Measurements from ENCODE around the gene SCN3B. TPM values are rescaled to one million over a fixed set of nuclear protein-coding genes. Genes with fewer than 3 reads are reported as not detected.

Gene SCN3B
- total and polyA plus RNA-seq, 9 of the 15 experiments (the other 6 are each of a cell fraction or from before 2014, with no cell fraction given): 0.01 to 0.15 (median 0.04) TPM; not detected in 6

DNA sequence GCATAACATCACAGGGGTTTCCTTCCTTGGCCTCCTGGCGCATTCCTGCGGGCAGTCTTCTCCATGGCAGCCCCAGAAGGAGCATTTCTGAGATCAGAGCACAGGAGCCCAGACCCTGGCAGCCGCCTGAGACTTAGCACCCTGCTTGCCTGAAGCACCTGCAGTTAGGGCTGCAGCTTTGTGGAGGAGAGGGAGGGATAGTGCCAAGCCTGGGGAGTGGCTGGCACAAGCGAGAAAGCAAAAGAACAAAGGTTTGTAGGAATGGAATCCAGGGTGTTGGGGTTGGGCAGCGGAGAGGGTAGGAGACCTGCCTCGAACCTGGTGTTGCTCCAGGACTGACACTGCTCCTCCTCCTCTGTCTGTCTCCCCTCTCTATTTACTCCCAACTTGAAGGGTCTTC lies 66.9 kb downstream of the SCN3B start:
- ChIA-PET CTCF (ENCODE audit: low intra/inter-chr PET ratio) (no interaction called here), POLR2A (no interaction called here)
- Histone ChIP-seq H3K27ac (ENCODE audit: extremely low read depth, low read depth, low read length) (no peak overlapping the region), H3K9me3 (replicated peaks; ENCODE audit: control insufficient read depth, insufficient read depth, low read depth, low read length) (no peaks in the 10 kb centered on the region), H3K79me2 (ENCODE audit: control insufficient read depth, insufficient read depth, low read length) (no peaks in the 10 kb centered on the region), H3K36me3 (ENCODE audit: control insufficient read depth, insufficient read depth, low read length) (no peaks in the 10 kb centered on the region), H2AFZ (ENCODE audit: low read depth, low read length) (no peak overlapping the region), H3K4me1 (replicated peaks in 1 of 2; ENCODE audit: control insufficient read depth in 2 of 2, insufficient read depth in 2 of 2, low read length in 2 of 2) (no peaks in the 10 kb centered on the region), H3K4me3 (no peak overlapping the region), H3K27me3 (ENCODE audit: control insufficient read depth in 2 of 2, insufficient read depth in 2 of 2, low read length in 2 of 2) (peaks cover 2 to 51% of the 10 kb centered on the region in 2 experiments; a peak in 4 of 5 replicates), H3K9ac (ENCODE audit: insufficient read depth in 1 of 2, low read depth in 2 of 2, low read length in 2 of 2) (no peak overlapping the region), H3K4me2 (ENCODE audit: insufficient read depth, low read length) (no peak overlapping the region), H3K9me1 (ENCODE audit: control insufficient read depth, insufficient read depth, low read length) (no peaks in the 10 kb centered on the region), H4K20me1 (replicated peaks; ENCODE audit: control insufficient read depth, insufficient read depth, low read length) (0 out of 2 replicates have a peak, but pooled peaks cover 5% of the 10 kb centered on the region)
- 0% methylated on average over 6 of the region's 6 CpGs for WGBS (ENCODE audit: insufficient coverage, low coverage, missing lambda C conversion rate)
- no peak for TF ChIP-seq SMC3 (conservative IDR thresholded peaks at IDR 0.05; ENCODE audit: insufficient read depth, low read depth, low read length)
- TF ChIP-seq, protein P1, sequence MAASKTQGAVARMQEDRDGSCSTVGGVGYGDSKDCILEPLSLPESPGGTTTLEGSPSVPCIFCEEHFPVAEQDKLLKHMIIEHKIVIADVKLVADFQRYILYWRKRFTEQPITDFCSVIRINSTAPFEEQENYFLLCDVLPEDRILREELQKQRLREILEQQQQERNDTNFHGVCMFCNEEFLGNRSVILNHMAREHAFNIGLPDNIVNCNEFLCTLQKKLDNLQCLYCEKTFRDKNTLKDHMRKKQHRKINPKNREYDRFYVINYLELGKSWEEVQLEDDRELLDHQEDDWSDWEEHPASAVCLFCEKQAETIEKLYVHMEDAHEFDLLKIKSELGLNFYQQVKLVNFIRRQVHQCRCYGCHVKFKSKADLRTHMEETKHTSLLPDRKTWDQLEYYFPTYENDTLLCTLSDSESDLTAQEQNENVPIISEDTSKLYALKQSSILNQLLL (CRISPR knock-in tag; IDR thresholded peaks at IDR 0.05; ENCODE audit: borderline replicate concordance): no peak
- no peak for TF ChIP-seq ZNF263 (CRISPR knock-in tag; IDR thresholded peaks at IDR 0.05; ENCODE audit: borderline replicate concordance)
- TF ChIP-seq SMAD2 (IDR thresholded peaks at IDR 0.05; ENCODE audit: low read depth, low read length): no peak
- in situ Hi-C loops (cut with MboI) (no loop called here), intact Hi-C loops (cut with micrococcal nuclease) (no loop called here)
- no peak for FAIRE-seq
- BruUV-seq (replicated peaks): no TSS peak
- no peak for DNase-seq (ENCODE audit: extremely low read depth in 1 of 4, low spot score in 3 of 4)
- ATAC-seq: no peak

DNA sequence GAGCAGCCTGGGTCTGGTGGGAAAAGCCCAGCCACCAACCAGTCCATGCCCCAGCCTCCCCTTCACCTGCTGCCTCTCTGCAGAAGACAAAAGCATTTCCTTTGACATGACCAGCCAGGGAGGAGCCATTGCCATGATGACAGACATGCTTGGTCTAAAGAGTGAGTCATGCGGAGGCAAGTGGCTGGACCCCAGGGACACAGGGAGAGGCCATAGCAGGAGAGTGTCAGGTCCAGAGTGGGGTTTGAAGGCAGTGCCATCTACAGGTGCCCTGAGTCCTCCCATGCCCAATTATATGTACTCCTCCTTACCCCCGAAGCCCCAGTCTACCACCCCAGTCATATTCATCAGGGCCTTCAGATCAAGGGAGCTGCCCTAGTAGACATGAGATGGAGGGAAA lies 67.4 kb downstream of the SCN3B start:
- ATAC-seq: no peak
- intact Hi-C loops (cut with micrococcal nuclease): no loop called here
- in situ Hi-C loops (cut with MboI): no loop called here
- Histone ChIP-seq H3K4me2 (ENCODE audit: insufficient read depth, low read length) (no peak overlapping the region), H3K36me3 (ENCODE audit: control insufficient read depth, insufficient read depth, low read length) (no peaks in the 10 kb centered on the region), H3K4me3 (no peak overlapping the region), H3K9me3 (replicated peaks; ENCODE audit: control insufficient read depth, insufficient read depth, low read depth, low read length) (no peaks in the 10 kb centered on the region), H3K79me2 (ENCODE audit: control insufficient read depth, insufficient read depth, low read length) (no peaks in the 10 kb centered on the region), H3K9me1 (ENCODE audit: control insufficient read depth, insufficient read depth, low read length) (no peaks in the 10 kb centered on the region), H3K27ac (ENCODE audit: extremely low read depth, low read depth, low read length) (no peak overlapping the region), H3K4me1 (replicated peaks in 1 of 2; ENCODE audit: control insufficient read depth in 2 of 2, insufficient read depth in 2 of 2, low read length in 2 of 2) (no peaks in the 10 kb centered on the region), H3K27me3 (ENCODE audit: control insufficient read depth in 2 of 2, insufficient read depth in 2 of 2, low read length in 2 of 2) (peaks cover 2 to 49% of the 10 kb centered on the region in 2 experiments; a peak in 4 of 5 replicates), H3K9ac (ENCODE audit: insufficient read depth in 1 of 2, low read depth in 2 of 2, low read length in 2 of 2) (no peak overlapping the region), H2AFZ (ENCODE audit: low read depth, low read length) (no peak overlapping the region), H4K20me1 (replicated peaks; ENCODE audit: control insufficient read depth, insufficient read depth, low read length) (0 out of 2 replicates have a peak, but pooled peaks cover 5% of the 10 kb centered on the region)
- DNase-seq (ENCODE audit: extremely low read depth in 1 of 4, low spot score in 3 of 4): no peak
- CTCF ChIA-PET (ENCODE audit: low intra/inter-chr PET ratio): no interaction called here
- FAIRE-seq: no peak
- no TSS peak for BruUV-seq (replicated peaks)
- 4% methylated on average over 2 of the region's 2 CpGs for WGBS (ENCODE audit: insufficient coverage, low coverage, missing lambda C conversion rate)
- POLR2A ChIA-PET: no interaction called here
- TF ChIP-seq HEY1 (CRISPR knock-in tag; IDR thresholded peaks at IDR 0.05; ENCODE audit: borderline replicate concordance) (no peak), MAFF (IDR thresholded peaks at IDR 0.05; ENCODE audit: low read length) (no peak), SMC3 (conservative IDR thresholded peaks at IDR 0.05; ENCODE audit: insufficient read depth, low read depth, low read length) (no peak)
- TF ChIP-seq, protein P2, sequence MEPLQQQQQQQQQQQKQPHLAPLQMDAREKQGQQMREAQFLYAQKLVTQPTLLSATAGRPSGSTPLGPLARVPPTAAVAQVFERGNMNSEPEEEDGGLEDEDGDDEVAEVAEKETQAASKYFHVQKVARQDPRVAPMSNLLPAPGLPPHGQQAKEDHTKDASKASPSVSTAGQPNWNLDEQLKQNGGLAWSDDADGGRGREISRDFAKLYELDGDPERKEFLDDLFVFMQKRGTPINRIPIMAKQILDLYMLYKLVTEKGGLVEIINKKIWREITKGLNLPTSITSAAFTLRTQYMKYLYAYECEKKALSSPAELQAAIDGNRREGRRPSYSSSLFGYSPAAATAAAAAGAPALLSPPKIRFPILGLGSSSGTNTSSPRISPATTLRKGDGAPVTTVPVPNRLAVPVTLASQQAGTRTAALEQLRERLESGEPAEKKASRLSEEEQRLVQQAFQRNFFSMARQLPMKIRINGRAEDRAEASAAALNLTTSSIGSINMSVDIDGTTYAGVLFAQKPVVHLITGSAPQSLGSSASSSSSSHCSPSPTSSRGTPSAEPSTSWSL (CRISPR knock-in tag; IDR thresholded peaks at IDR 0.05; ENCODE audit: borderline replicate concordance): no peak
- TF ChIP-seq, protein P3, sequence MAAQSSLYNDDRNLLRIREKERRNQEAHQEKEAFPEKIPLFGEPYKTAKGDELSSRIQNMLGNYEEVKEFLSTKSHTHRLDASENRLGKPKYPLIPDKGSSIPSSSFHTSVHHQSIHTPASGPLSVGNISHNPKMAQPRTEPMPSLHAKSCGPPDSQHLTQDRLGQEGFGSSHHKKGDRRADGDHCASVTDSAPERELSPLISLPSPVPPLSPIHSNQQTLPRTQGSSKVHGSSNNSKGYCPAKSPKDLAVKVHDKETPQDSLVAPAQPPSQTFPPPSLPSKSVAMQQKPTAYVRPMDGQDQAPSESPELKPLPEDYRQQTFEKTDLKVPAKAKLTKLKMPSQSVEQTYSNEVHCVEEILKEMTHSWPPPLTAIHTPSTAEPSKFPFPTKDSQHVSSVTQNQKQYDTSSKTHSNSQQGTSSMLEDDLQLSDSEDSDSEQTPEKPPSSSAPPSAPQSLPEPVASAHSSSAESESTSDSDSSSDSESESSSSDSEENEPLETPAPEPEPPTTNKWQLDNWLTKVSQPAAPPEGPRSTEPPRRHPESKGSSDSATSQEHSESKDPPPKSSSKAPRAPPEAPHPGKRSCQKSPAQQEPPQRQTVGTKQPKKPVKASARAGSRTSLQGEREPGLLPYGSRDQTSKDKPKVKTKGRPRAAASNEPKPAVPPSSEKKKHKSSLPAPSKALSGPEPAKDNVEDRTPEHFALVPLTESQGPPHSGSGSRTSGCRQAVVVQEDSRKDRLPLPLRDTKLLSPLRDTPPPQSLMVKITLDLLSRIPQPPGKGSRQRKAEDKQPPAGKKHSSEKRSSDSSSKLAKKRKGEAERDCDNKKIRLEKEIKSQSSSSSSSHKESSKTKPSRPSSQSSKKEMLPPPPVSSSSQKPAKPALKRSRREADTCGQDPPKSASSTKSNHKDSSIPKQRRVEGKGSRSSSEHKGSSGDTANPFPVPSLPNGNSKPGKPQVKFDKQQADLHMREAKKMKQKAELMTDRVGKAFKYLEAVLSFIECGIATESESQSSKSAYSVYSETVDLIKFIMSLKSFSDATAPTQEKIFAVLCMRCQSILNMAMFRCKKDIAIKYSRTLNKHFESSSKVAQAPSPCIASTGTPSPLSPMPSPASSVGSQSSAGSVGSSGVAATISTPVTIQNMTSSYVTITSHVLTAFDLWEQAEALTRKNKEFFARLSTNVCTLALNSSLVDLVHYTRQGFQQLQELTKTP (IDR thresholded peaks at IDR 0.05; ENCODE audit: low read depth in 1 of 2, partially characterized antibody in 2 of 2): no peak
